GM12875 (cell line): ENCODE results near the gene TMEM18.

Experiments used
- H3K4me3 ChIP-seq: one replicate; pipeline ENCODE4 v1.5.1; 2011; ENCODE audit warnings: low read depth, low read length, control low read depth
- TF ChIP-seq, protein P1 (sequence below): IDR thresholded peaks from 2 replicates; pipeline ENCODE4 v1.5.1; 2011; ENCODE audit warnings: low read depth, mild to moderate bottlenecking, control low read depth, inconsistent platforms, low read length, moderate library complexity, borderline replicate concordance; ENCODE audit not compliant: insufficient read depth

Gene TMEM18

GRCh38 chr2:625415-626333 lies 51.5 kb downstream of the TMEM18 start:
- TF ChIP-seq, protein P1, sequence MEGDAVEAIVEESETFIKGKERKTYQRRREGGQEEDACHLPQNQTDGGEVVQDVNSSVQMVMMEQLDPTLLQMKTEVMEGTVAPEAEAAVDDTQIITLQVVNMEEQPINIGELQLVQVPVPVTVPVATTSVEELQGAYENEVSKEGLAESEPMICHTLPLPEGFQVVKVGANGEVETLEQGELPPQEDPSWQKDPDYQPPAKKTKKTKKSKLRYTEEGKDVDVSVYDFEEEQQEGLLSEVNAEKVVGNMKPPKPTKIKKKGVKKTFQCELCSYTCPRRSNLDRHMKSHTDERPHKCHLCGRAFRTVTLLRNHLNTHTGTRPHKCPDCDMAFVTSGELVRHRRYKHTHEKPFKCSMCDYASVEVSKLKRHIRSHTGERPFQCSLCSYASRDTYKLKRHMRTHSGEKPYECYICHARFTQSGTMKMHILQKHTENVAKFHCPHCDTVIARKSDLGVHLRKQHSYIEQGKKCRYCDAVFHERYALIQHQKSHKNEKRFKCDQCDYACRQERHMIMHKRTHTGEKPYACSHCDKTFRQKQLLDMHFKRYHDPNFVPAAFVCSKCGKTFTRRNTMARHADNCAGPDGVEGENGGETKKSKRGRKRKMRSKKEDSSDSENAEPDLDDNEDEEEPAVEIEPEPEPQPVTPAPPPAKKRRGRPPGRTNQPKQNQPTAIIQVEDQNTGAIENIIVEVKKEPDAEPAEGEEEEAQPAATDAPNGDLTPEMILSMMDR = no peak
- no peak overlapping the region for H3K4me3 ChIP-seq

DNA sequence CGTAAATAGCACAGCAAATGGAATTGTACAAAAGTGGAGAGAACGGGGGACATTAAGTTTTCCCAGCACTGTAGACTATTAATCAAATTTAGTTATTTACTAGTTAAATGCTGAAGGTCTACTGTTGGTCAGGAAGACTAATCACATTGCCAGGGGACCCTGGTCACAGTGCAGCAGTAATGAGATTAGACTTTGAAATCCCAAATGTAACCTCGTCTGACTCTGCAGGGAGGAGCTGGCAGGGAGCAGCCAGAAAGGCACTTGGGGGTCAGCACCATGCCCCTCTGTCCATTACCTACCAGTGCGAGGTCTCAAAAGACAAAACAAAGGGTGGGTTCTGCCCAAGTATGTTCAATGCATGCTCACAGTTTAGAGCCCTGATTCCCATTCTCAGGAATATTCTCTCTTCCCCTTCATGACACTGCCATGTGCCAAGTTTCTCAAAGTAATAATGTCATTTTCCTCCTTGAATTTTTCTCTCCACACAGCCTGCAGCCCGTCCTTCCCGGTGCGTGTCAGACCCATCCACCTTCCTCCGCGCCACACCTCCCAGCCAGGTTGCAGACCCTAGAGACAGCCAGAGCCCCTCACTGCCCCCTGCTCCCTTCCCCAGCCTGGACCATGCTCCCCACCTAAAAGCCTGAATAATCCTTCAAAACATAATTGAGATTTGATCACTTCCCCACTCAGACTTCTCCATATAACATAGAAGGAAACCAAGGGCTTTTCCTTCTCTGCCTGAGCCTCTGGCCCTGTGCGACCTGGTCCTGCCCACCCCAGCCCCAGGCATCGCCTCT lies 52.5 kb downstream of the TMEM18 start:
- TF ChIP-seq, protein P1 = no peak
- no peak overlapping the region for H3K4me3 ChIP-seq

GRCh38 chr2:624096-624495 lies 53.1 kb downstream of the TMEM18 start:
- H3K4me3 ChIP-seq = no peak overlapping the region
- TF ChIP-seq, protein P1 = no peak

DNA sequence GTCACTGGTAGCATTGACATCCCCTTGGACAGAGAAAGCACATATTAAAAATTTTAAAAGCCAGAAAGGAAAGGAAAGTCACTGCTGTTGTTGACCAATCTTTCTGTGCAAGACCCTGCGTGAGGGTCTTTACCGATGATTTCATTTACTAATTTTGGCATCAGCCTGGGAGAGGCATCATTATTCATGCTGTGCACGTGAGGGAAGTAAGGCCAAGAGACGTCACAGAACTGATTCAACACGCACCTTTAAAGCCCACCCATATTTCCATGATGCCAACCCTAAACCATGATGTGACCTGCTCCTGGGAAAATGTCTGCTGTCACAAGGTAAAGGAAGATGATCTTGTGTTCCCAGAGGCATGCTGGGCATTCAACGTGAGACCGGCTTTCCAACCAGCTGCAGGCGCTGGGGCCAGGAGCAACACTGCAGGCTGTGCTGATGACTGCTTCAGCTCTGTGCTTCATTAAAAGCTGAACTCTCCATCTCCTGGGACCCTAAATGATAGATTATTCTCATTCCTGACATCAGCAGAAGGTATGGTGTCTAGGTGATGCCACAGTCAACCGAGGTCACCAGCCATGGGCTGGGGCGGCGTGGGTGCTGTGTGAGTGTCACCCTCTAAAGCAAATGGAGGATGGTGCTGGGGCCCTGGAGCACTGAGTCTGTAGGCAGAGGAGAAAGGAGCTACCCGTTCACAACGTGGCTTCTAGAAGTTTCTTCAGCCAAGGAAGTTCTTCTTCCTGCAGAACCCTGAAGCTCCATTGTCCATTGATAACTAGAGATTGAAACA lies 53.9 kb downstream of the TMEM18 start:
- TF ChIP-seq, protein P1 = no peak
- H3K4me3 ChIP-seq = no peak overlapping the region

GRCh38 chr2:622357-622756 lies 54.8 kb downstream of the TMEM18 start:
- TF ChIP-seq, protein P1 = no peak
- H3K4me3 ChIP-seq = no peak overlapping the region

- H3K4me3 ChIP-seq = no peak overlapping the region
- TF ChIP-seq, protein P1 = no peak
Observed at GRCh38 chr2:621303-622099, 55.7 kb downstream of the TMEM18 start.
